ENCODE measurements around the gene EGR1.

EGR1 gene

GRCh38 chr5:138455232-138455930, 9.9 kb upstream of the EGR1 start:
- Histone ChIP-seq H3K4me3 (ENCODE audit: low read depth, low read length) (no peak overlapping the region), H3K4me1 (ENCODE audit: control insufficient read depth, insufficient read depth, low read length) (peaks cover 11% of the 10 kb centered on the region), H3K9me3 (ENCODE audit: control insufficient read depth, insufficient read depth, low read length) (no peaks in the 10 kb centered on the region), H3K27me3 (ENCODE audit: control insufficient read depth, insufficient read depth, low read length) (no peaks in the 10 kb centered on the region), H3K36me3 (ENCODE audit: control insufficient read depth, insufficient read depth, low read length) (no peaks in the 10 kb centered on the region), H3K9ac (ENCODE audit: low read depth, low read length) (no peak overlapping the region), H3K27ac (ENCODE audit: low read depth, low read length) (peak overlapping the region; percentile 42)

GRCh38 chr5:138457531-138458275, 7.6 kb upstream of the EGR1 start:
- Histone ChIP-seq H3K9ac (ENCODE audit: low read depth, low read length) (no peak overlapping the region), H3K4me3 (ENCODE audit: low read depth, low read length) (no peak overlapping the region), H3K27me3 (ENCODE audit: control insufficient read depth, insufficient read depth, low read length) (no peaks in the 10 kb centered on the region), H3K9me3 (ENCODE audit: control insufficient read depth, insufficient read depth, low read length) (no peaks in the 10 kb centered on the region), H3K27ac (ENCODE audit: low read depth, low read length) (no peak overlapping the region), H3K4me1 (ENCODE audit: control insufficient read depth, insufficient read depth, low read length) (peaks cover 11% of the 10 kb centered on the region), H3K36me3 (ENCODE audit: control insufficient read depth, insufficient read depth, low read length) (no peaks in the 10 kb centered on the region)

- Histone ChIP-seq H3K4me1 (ENCODE audit: control insufficient read depth, insufficient read depth, low read length) (peaks cover 11% of the 10 kb centered on the region), H3K27ac (ENCODE audit: low read depth, low read length) (no peak overlapping the region), H3K36me3 (ENCODE audit: control insufficient read depth, insufficient read depth, low read length) (no peaks in the 10 kb centered on the region), H3K27me3 (ENCODE audit: control insufficient read depth, insufficient read depth, low read length) (no peaks in the 10 kb centered on the region), H3K9ac (ENCODE audit: low read depth, low read length) (no peak overlapping the region), H3K9me3 (ENCODE audit: control insufficient read depth, insufficient read depth, low read length) (no peaks in the 10 kb centered on the region), H3K4me3 (ENCODE audit: low read depth, low read length) (no peak overlapping the region)
Observed at GRCh38 chr5:138458384-138458783, 6.9 kb upstream of the EGR1 start.

- H3K9ac ChIP-seq (ENCODE audit: low read depth, low read length) = no peak overlapping the region
- no peaks in the 10 kb centered on the region for H3K27me3 ChIP-seq (ENCODE audit: control insufficient read depth, insufficient read depth, low read length)
- no peak overlapping the region for H3K4me3 ChIP-seq (ENCODE audit: low read depth, low read length)
- no peaks in the 10 kb centered on the region for H3K9me3 ChIP-seq (ENCODE audit: control insufficient read depth, insufficient read depth, low read length)
- H3K27ac ChIP-seq (ENCODE audit: low read depth, low read length) = no peak overlapping the region
- peaks cover 11% of the 10 kb centered on the region for H3K4me1 ChIP-seq (ENCODE audit: control insufficient read depth, insufficient read depth, low read length)
- no peaks in the 10 kb centered on the region for H3K36me3 ChIP-seq (ENCODE audit: control insufficient read depth, insufficient read depth, low read length)
Observed at GRCh38 chr5:138458856-138459255, 6.4 kb upstream of the EGR1 start.

GRCh38 chr5:138459311-138459933, 5.9 kb upstream of the EGR1 start:
- no peaks in the 10 kb centered on the region for H3K27me3 ChIP-seq (ENCODE audit: control insufficient read depth, insufficient read depth, low read length)
- no peak overlapping the region for H3K27ac ChIP-seq (ENCODE audit: low read depth, low read length)
- H3K9me3 ChIP-seq (ENCODE audit: control insufficient read depth, insufficient read depth, low read length) = no peaks in the 10 kb centered on the region
- H3K36me3 ChIP-seq (ENCODE audit: control insufficient read depth, insufficient read depth, low read length) = no peaks in the 10 kb centered on the region
- H3K9ac ChIP-seq (ENCODE audit: low read depth, low read length) = no peak overlapping the region
- peaks cover 11% of the 10 kb centered on the region for H3K4me1 ChIP-seq (ENCODE audit: control insufficient read depth, insufficient read depth, low read length)
- no peak overlapping the region for H3K4me3 ChIP-seq (ENCODE audit: low read depth, low read length)

GRCh38 chr5:138460032-138460693, 5.1 kb upstream of the EGR1 start:
- Histone ChIP-seq H3K36me3 (ENCODE audit: control insufficient read depth, insufficient read depth, low read length) (no peaks in the 10 kb centered on the region), H3K27me3 (ENCODE audit: control insufficient read depth, insufficient read depth, low read length) (no peaks in the 10 kb centered on the region), H3K4me1 (ENCODE audit: control insufficient read depth, insufficient read depth, low read length) (peaks cover 7% of the 10 kb centered on the region), H3K4me3 (ENCODE audit: low read depth, low read length) (no peak overlapping the region), H3K9me3 (ENCODE audit: control insufficient read depth, insufficient read depth, low read length) (no peaks in the 10 kb centered on the region), H3K27ac (ENCODE audit: low read depth, low read length) (no peak overlapping the region), H3K9ac (ENCODE audit: low read depth, low read length) (no peak overlapping the region)

- peaks cover 11% of the 10 kb centered on the region for H3K27me3 ChIP-seq (ENCODE audit: control insufficient read depth, insufficient read depth, low read length)
- no peak overlapping the region for H3K27ac ChIP-seq (ENCODE audit: low read depth, low read length)
- H3K4me3 ChIP-seq (ENCODE audit: low read depth, low read length) = no peak overlapping the region
- no peaks in the 10 kb centered on the region; the same call in 1 of the 2 replicates for H3K4me1 ChIP-seq (ENCODE audit: control insufficient read depth, insufficient read depth, low read length)
- H3K9me3 ChIP-seq (ENCODE audit: control insufficient read depth, insufficient read depth, low read length) = no peaks in the 10 kb centered on the region
- H3K36me3 ChIP-seq (ENCODE audit: control insufficient read depth, insufficient read depth, low read length) = peaks cover 1% of the 10 kb centered on the region; the same call in 1 of the 2 replicates
- H3K9ac ChIP-seq (ENCODE audit: low read depth, low read length) = no peak overlapping the region
Observed at GRCh38 chr5:138461343-138462125, 3.7 kb upstream of the EGR1 start.

GRCh38 chr5:138463419-138464007, 1.8 kb upstream of the EGR1 start:
- H3K9ac ChIP-seq (ENCODE audit: low read depth, low read length) = peak overlapping the region; percentile 74

GRCh38 chr5:138464008-138464387, 1.3 kb upstream of the EGR1 start:
- peak overlapping the region; percentile 94 for H3K27ac ChIP-seq (ENCODE audit: low read depth, low read length)
- peak overlapping the region; percentile 70 for H3K4me3 ChIP-seq (ENCODE audit: low read depth, low read length)
- H3K9me3 ChIP-seq (ENCODE audit: control insufficient read depth, insufficient read depth, low read length) = no peaks in the 10 kb centered on the region
- H3K9ac ChIP-seq (ENCODE audit: low read depth, low read length) = peak overlapping the region; percentile 74
- H3K27me3 ChIP-seq (ENCODE audit: control insufficient read depth, insufficient read depth, low read length) = peaks cover 23% of the 10 kb centered on the region
- H3K36me3 ChIP-seq (ENCODE audit: control insufficient read depth, insufficient read depth, low read length) = peaks cover 15% of the 10 kb centered on the region
- H3K4me1 ChIP-seq (ENCODE audit: control insufficient read depth, insufficient read depth, low read length) = no peaks in the 10 kb centered on the region; the same call in 1 of the 2 replicates

More at GRCh38 chr5:138463419-138464007, 1.8 kb upstream of the EGR1 start:
- peak overlapping the region; percentile 70 for H3K4me3 ChIP-seq (ENCODE audit: low read depth, low read length)
- peaks cover 23% of the 10 kb centered on the region for H3K27me3 ChIP-seq (ENCODE audit: control insufficient read depth, insufficient read depth, low read length)
- H3K4me1 ChIP-seq (ENCODE audit: control insufficient read depth, insufficient read depth, low read length) = no peaks in the 10 kb centered on the region; the same call in 1 of the 2 replicates
- H3K36me3 ChIP-seq (ENCODE audit: control insufficient read depth, insufficient read depth, low read length) = peaks cover 15% of the 10 kb centered on the region
- no peaks in the 10 kb centered on the region for H3K9me3 ChIP-seq (ENCODE audit: control insufficient read depth, insufficient read depth, low read length)
- H3K27ac ChIP-seq (ENCODE audit: low read depth, low read length) = peak overlapping the region; percentile 94
